ENCODE measurements around the gene DPYD. TPM values are rescaled to one million over a fixed set of nuclear protein-coding genes. Genes with fewer than 3 reads are reported as not detected.

Gene DPYD
- polyA plus RNA-seq, 1 of the 3 experiments (the other 2 are of a cell fraction), result 23.0 TPM

- Histone ChIP-seq H3K4me2 (peak overlapping the region; percentile 67), H3K9me3 (no peaks in the 10 kb centered on the region), H3K36me3 (replicated peaks in 1 of 2; ENCODE audit: control insufficient read depth in 1 of 2, insufficient read depth in 2 of 2, low read length in 1 of 2) (peaks cover 6 to 28% of the 10 kb centered on the region in 2 experiments), H3K9ac (peak overlapping the region; percentile 71), H3K27me3 (ENCODE audit: insufficient read depth) (no peaks in the 10 kb centered on the region), H3F3A (replicated peaks; ENCODE audit: insufficient read depth) (peaks cover 27% of the 10 kb centered on the region), H2AFZ (ENCODE audit: low read depth) (0 out of 2 replicates have a peak overlapping the region, but pooled peaks have one; percentile 0), H3K79me2 (ENCODE audit: insufficient read depth) (no peaks in the 10 kb centered on the region), H3K4me3 (ENCODE audit: low read depth in 2 of 2, low read length in 1 of 2) (no peak overlapping the region), H3K27ac (ENCODE audit: low read depth in 2 of 2, low read length in 1 of 2) (peak overlapping the region; percentile 64 to 98), H3K4me1 (ENCODE audit: control insufficient read depth in 1 of 2, insufficient read depth in 2 of 2, low read depth in 1 of 2, low read length in 1 of 2) (peaks cover 13 to 37% of the 10 kb centered on the region in 2 experiments), H4K20me1 (ENCODE audit: insufficient read depth) (no peaks in the 10 kb centered on the region), H3K9me2 (no peaks in the 10 kb centered on the region)
- TF ChIP-seq USF2 (IDR thresholded peaks at IDR 0.05; ENCODE audit: borderline replicate concordance, low read depth, low read length), result no peak
- no peak for TF ChIP-seq YY1 (IDR thresholded peaks at IDR 0.05; ENCODE audit: low read depth)
- TF ChIP-seq RAD21 (IDR thresholded peaks at IDR 0.05; ENCODE audit: low read length), result no peak
- no peak for TF ChIP-seq PBX3 (IDR thresholded peaks at IDR 0.05)
- CTCF ChIA-PET, result interaction anchor here (2.7 kb wide), 1 partner anchor 9 kb away, joined by 14 read pairs; no protein-coding TSS in a partner anchor
- WGBS (ENCODE audit: low lambda C conversion rate), result 29% methylated on average over 3 of the region's 3 CpGs
- POLR2A ChIA-PET, result no interaction called here
- DNase-seq, result no peak
Measured at GRCh38 chr1:97093741-97094140, 827.1 kb downstream of the DPYD start.

GRCh38 chr1:97092824-97093223 is 828.0 kb downstream of the DPYD start:
- H3K4me2 ChIP-seq, result peak overlapping the region; percentile 67; the same call in 1 of the 2 replicates
- H3K9ac ChIP-seq, result no peak overlapping the region
- H3K27ac ChIP-seq (ENCODE audit: low read depth in 2 of 2, low read length in 1 of 2), result peak overlapping the region; percentile 95 to 98
- no peaks in the 10 kb centered on the region for H3K27me3 ChIP-seq (ENCODE audit: insufficient read depth)
- peaks cover 13 to 37% of the 10 kb centered on the region in 2 experiments for H3K4me1 ChIP-seq (ENCODE audit: control insufficient read depth in 1 of 2, insufficient read depth in 2 of 2, low read depth in 1 of 2, low read length in 1 of 2)
- no peak for TF ChIP-seq TEAD4 (IDR thresholded peaks at IDR 0.05; ENCODE audit: borderline replicate concordance, insufficient read depth)
- TF ChIP-seq SIN3A (IDR thresholded peaks at IDR 0.05; ENCODE audit: borderline replicate concordance, low read depth, low read length), result no peak
- TF ChIP-seq MEF2A (IDR thresholded peaks at IDR 0.05; ENCODE audit: borderline replicate concordance, low read depth), result no peak
- TF ChIP-seq USF1 (IDR thresholded peaks at IDR 0.05; ENCODE audit: borderline replicate concordance, low read depth), result no peak
- no peaks in the 10 kb centered on the region for H3K9me3 ChIP-seq
- H3K36me3 ChIP-seq (replicated peaks in 1 of 2; ENCODE audit: control insufficient read depth in 1 of 2, insufficient read depth in 2 of 2, low read length in 1 of 2), result peaks cover 6 to 19% of the 10 kb centered on the region in 2 experiments
- no peak overlapping the region for H2AFZ ChIP-seq (ENCODE audit: low read depth)
- no peaks in the 10 kb centered on the region for H4K20me1 ChIP-seq (ENCODE audit: insufficient read depth)
- DNase-seq, result no peak
- H3F3A ChIP-seq (replicated peaks; ENCODE audit: insufficient read depth), result peaks cover 27% of the 10 kb centered on the region
- no peaks in the 10 kb centered on the region for H3K9me2 ChIP-seq
- H3K79me2 ChIP-seq (ENCODE audit: insufficient read depth), result no peaks in the 10 kb centered on the region
- ChIA-PET CTCF (interaction anchor here (1.2 to 2.7 kb wide), 2 partner anchors 10 to 727 kb away, joined by 3 to 14 read pairs; no protein-coding TSS in a partner anchor), POLR2A (no interaction called here)
- H3K4me3 ChIP-seq (ENCODE audit: low read depth in 2 of 2, low read length in 1 of 2), result no peak overlapping the region

GRCh38 chr1:97091679-97092078 is 829.2 kb downstream of the DPYD start:
- no peak overlapping the region for H3K9ac ChIP-seq
- H3K4me1 ChIP-seq (ENCODE audit: control insufficient read depth in 1 of 2, insufficient read depth in 2 of 2, low read depth in 1 of 2, low read length in 1 of 2), result peaks cover 13 to 37% of the 10 kb centered on the region in 2 experiments
- no peaks in the 10 kb centered on the region for H4K20me1 ChIP-seq (ENCODE audit: insufficient read depth)
- H3K79me2 ChIP-seq (ENCODE audit: insufficient read depth), result no peaks in the 10 kb centered on the region
- peak; percentile 15 for DNase-seq
- no peaks in the 10 kb centered on the region for H3K9me2 ChIP-seq
- ChIA-PET CTCF (interaction anchor here (1.1 to 2.7 kb wide), 5 partner anchors 11 to 728 kb away, joined by 3 to 14 read pairs (median 4); no protein-coding TSS in a partner anchor), POLR2A (no interaction called here)
- H2AFZ ChIP-seq (ENCODE audit: low read depth), result no peak overlapping the region
- peak overlapping the region; percentile 95 to 98; a peak in 3 of 4 replicates for H3K27ac ChIP-seq (ENCODE audit: low read depth in 2 of 2, low read length in 1 of 2)
- H3K4me3 ChIP-seq (ENCODE audit: low read depth in 2 of 2, low read length in 1 of 2), result no peak overlapping the region
- no peaks in the 10 kb centered on the region for H3K9me3 ChIP-seq
- H3K36me3 ChIP-seq (replicated peaks in 1 of 2; ENCODE audit: control insufficient read depth in 1 of 2, insufficient read depth in 2 of 2, low read length in 1 of 2), result peaks cover 0 to 7% of the 10 kb centered on the region in 2 experiments
- H3K27me3 ChIP-seq (ENCODE audit: insufficient read depth), result no peaks in the 10 kb centered on the region
- H3K4me2 ChIP-seq, result no peak overlapping the region
- peaks cover 27% of the 10 kb centered on the region for H3F3A ChIP-seq (replicated peaks; ENCODE audit: insufficient read depth)
- TF ChIP-seq FOSL2 (IDR thresholded peaks at IDR 0.05; ENCODE audit: borderline replicate concordance, low read depth) (no peak), NFIC (IDR thresholded peaks at IDR 0.05; ENCODE audit: borderline replicate concordance) (peak; percentile 74), MAX (IDR thresholded peaks at IDR 0.05; ENCODE audit: low read depth) (no peak), SIN3A (IDR thresholded peaks at IDR 0.05; ENCODE audit: borderline replicate concordance, low read depth, low read length) (no peak), NRF1 (IDR thresholded peaks at IDR 0.05; ENCODE audit: low read depth, low read length) (no peak), GATA2 (CRISPR knock-in tag; IDR thresholded peaks at IDR 0.05) (peak; percentile 80), PBX3 (IDR thresholded peaks at IDR 0.05) (peak; percentile 24; the same call in 1 of the 2 replicates), MEF2A (IDR thresholded peaks at IDR 0.05; ENCODE audit: borderline replicate concordance, low read depth) (peak; percentile 35; the same call in 1 of the 2 replicates), POLR2AphosphoS5 (IDR thresholded peaks at IDR 0.05; ENCODE audit: low read depth, low read length) (no peak), FOXJ3 (CRISPR knock-in tag; IDR thresholded peaks at IDR 0.05) (peak; percentile 64; the same call in 1 of the 2 replicates), CHD2 (IDR thresholded peaks at IDR 0.05; ENCODE audit: low read length, partially characterized antibody) (peak; percentile 16), TCF12 (IDR thresholded peaks at IDR 0.05) (peak; percentile 55), MXI1 (IDR thresholded peaks at IDR 0.05; ENCODE audit: low read depth, low read length) (no peak), YY1 (IDR thresholded peaks at IDR 0.05; ENCODE audit: low read depth) (no peak), JUND (IDR thresholded peaks at IDR 0.05) (peak; percentile 47)
